A673 (cell line): Measurements from ENCODE around the gene TRIM66. TPM values are rescaled to one million over a fixed set of nuclear protein-coding genes. Genes with fewer than 3 reads are reported as not detected.

Experiments
- BruUV-seq: library from RNA; stranded (reverse); fragments of 400-500 nt; replicated peaks from 2 replicates; lab custom pipeline; 2021; lab: Mats Ljungman, UMichigan
- CTCF ChIA-PET: fragments of 300-600 bp; sonication (Branson Sonifier 250); formaldehyde crosslinking; loops from one replicate; lab custom pipeline; 2022; ENCODE audit warnings: antibody characterized with exemption; lab: Charles Lee
- POLR2A ChIA-PET: fragments of 300-600 bp; sonication (Branson Sonifier 250); formaldehyde crosslinking; loops from one replicate; lab custom pipeline; 2022; ENCODE audit warnings: antibody characterized with exemption; ENCODE audit not compliant: low non-redundant PET; lab: Charles Lee
- DNase-seq: peaks from one replicate; pipeline ENCODE4 v3.0.0-alpha.2; 2015; ENCODE audit warnings: low spot score
- H3K27ac ChIP-seq: fragments of 200-600 bp; sonication (generic); 2 replicates; pipeline ENCODE4 v1.5.1; 2016; ENCODE audit warnings: mixed run types, low read depth, mild to moderate bottlenecking, mixed read lengths, antibody characterized with exemption, low read length; ENCODE audit not compliant: poor library complexity, severe bottlenecking
- H3K27me3 ChIP-seq: fragments of 200-600 bp; sonication (generic); replicated peaks from 2 replicates; pipeline ENCODE4 v1.6.1; 2017; ENCODE audit warnings: mixed run types, low read depth, mild to moderate bottlenecking, mixed read lengths, antibody characterized with exemption, low read length; ENCODE audit not compliant: insufficient read depth, poor library complexity
- H3K36me3 ChIP-seq: fragments of 200-600 bp; sonication (generic); 2 replicates; pipeline ENCODE4 v1.6.1; 2016; ENCODE audit warnings: mixed run types, mild to moderate bottlenecking, mixed read lengths, antibody characterized with exemption, low read length; ENCODE audit not compliant: insufficient read depth, poor library complexity, severe bottlenecking
- H3K4me1 ChIP-seq: fragments of 200-600 bp; sonication (generic); 2 replicates; pipeline ENCODE4 v1.6.1; 2017; ENCODE audit warnings: mixed run types, mild to moderate bottlenecking, mixed read lengths, antibody characterized with exemption, low read length; ENCODE audit not compliant: insufficient read depth, poor library complexity, severe bottlenecking
- H3K4me3 ChIP-seq: fragments of 200-600 bp; sonication (generic); 2 replicates; pipeline ENCODE4 v1.5.1; 2016; ENCODE audit warnings: low read depth, mixed run types, mild to moderate bottlenecking, mixed read lengths, low read length; ENCODE audit not compliant: poor library complexity, severe bottlenecking
- H3K9me3 ChIP-seq: fragments of 200-600 bp; sonication (generic); 2 replicates; pipeline ENCODE4 v1.6.1; 2016; ENCODE audit warnings: mixed run types, low read depth, mild to moderate bottlenecking, mixed read lengths, antibody characterized with exemption, low read length; ENCODE audit not compliant: poor library complexity, severe bottlenecking
- CTCF ChIP-seq: fragments of 300-800, 200-600 bp; sonication (generic); conservative IDR thresholded peaks from 2 replicates; pipeline ENCODE4 v1.5.1; 2017; ENCODE audit warnings: low read depth, mild to moderate bottlenecking, antibody characterized with exemption, low read length, moderate library complexity, mixed read lengths
- EZH2 ChIP-seq: fragments of 200-600 bp; sonication (generic); IDR thresholded peaks from 2 replicates; pipeline ENCODE4 v1.6.1; 2017; ENCODE audit warnings: borderline replicate concordance, low read depth, mild to moderate bottlenecking, mixed read lengths, antibody characterized with exemption, low read length; ENCODE audit not compliant: poor library complexity, severe bottlenecking
- intact Hi-C: fragments of 100-400 bp; cut with micrococcal nuclease; formaldehyde crosslinking; loops from one replicate; pipeline ENCODE4 v1.10.0; 2022; ENCODE audit not compliant: unreplicated experiment
- total RNA-seq: library from RNA; stranded (reverse); gene quantifications from 2 replicates; pipeline ENCODE4 v1.2.3, GENCODE V29; 2021

TRIM66 gene
- total RNA-seq, 1 experiment from 2014 or later = 9.7 TPM

GRCh38 chr11:8649361-8649760, 33.1 kb downstream of the TRIM66 start:
- POLR2A ChIA-PET = no interaction called here
- intact Hi-C loops = no loop called here
- no peak overlapping the region for H3K4me3 ChIP-seq

DNA sequence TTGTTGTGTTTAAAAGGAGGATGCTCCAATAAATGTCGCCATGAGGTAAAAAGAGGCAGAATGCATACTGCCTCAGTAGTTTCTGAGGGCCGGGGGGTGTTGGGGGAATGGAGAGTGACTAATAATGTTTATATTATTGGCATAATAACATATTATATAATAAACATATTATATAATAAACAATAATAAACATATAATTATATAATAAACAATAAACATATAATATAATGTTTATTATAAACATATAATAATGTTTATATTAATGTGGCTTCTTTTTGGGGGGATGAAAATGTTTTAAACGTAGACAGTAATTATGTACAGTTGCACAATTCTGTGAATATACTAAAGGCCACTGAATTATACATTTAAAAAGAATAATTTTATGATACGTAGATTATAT, 35.6 kb downstream of the TRIM66 start:
- intact Hi-C loops = no loop called here
- ChIA-PET POLR2A (no interaction called here), CTCF (no interaction called here)
- Histone ChIP-seq H3K4me1 (no peaks in the 10 kb centered on the region), H3K9me3 (no peaks in the 10 kb centered on the region), H3K27me3 (no peaks in the 10 kb centered on the region), H3K27ac (no peak overlapping the region), H3K36me3 (no peaks in the 10 kb centered on the region), H3K4me3 (no peak overlapping the region)
- BruUV-seq = no TSS peak
- TF ChIP-seq EZH2 = no peak
- TF ChIP-seq CTCF = no peak
- no peak for DNase-seq

More at GRCh38 chr11:8649361-8649760, 33.1 kb downstream of the TRIM66 start:
- no TSS peak for BruUV-seq
- Histone ChIP-seq H3K27me3 (no peaks in the 10 kb centered on the region), H3K36me3 (no peaks in the 10 kb centered on the region), H3K9me3 (no peaks in the 10 kb centered on the region), H3K27ac (no peak overlapping the region), H3K4me1 (no peaks in the 10 kb centered on the region)
- no peak for TF ChIP-seq CTCF
- CTCF ChIA-PET = no interaction called here
- DNase-seq = no peak

DNA sequence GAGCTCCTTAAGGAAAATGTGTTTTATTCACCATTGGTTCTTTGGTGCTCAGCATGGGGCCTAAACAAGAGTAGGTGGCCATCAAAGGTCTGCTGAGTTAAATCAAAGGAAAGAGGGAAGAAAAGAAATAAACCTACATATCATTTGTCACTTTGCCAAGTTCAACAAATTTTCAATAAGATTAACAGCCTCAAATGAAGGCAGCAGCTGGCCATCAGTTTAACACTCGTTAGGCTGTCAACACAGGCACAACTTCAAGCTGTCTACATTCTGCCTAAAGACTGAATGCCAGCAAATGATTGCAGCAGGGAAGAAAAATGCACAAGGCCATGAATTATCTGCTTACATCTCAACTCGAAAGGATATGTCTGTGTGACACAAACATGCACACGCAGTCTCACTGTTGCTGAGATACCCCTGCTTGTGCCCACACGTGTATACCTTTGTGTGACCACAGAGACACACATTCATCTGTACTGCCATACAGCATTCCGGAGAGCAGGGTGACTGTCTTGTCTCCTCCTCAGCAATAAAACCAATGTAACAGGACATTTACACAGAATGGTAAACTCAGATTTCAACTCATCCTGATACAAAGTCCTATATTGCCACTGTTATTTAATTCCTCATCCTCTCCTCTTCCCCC, 40.1 kb downstream of the TRIM66 start:
- CTCF ChIA-PET = no interaction called here
- intact Hi-C loops = no loop called here
- POLR2A ChIA-PET = no interaction called here

More for the DNA sequence above, 40.1 kb downstream of the TRIM66 start:
- Histone ChIP-seq H3K27ac (no peak overlapping the region), H3K27me3 (no peaks in the 10 kb centered on the region), H3K4me3 (no peak overlapping the region), H3K36me3 (no peaks in the 10 kb centered on the region), H3K4me1 (no peaks in the 10 kb centered on the region), H3K9me3 (no peaks in the 10 kb centered on the region)
- BruUV-seq = no TSS peak
- DNase-seq = no peak
- TF ChIP-seq CTCF (no peak), EZH2 (no peak)
